Astrocyte of the hippocampus (primary cell): Measurements from ENCODE around the gene TRPC1.
A peak's percentile ranks its signal among the peaks of the same experiment; 100 is the strongest.
"Not testable (repeated sequence)": the region's sequence is repeated elsewhere in the genome, so short reads cannot be mapped to it uniquely, and the experiment has no call there.

Experiments used
- DNase-seq: peaks from one replicate; pipeline ENCODE4 v3.0.0; 2011; ENCODE audit warnings: low read depth, low spot score

Gene TRPC1

GRCh38 chr3:142723968-142724681 lies at the start of gene TRPC1:
Gene TRPC1, plus strand, starts transcription at chr3:142724034. Its CDS starts 526 bp downstream, at chr3:142724560.
- DNase-seq, result peak; percentile 92

- no peak for DNase-seq
These were observed 47.7 kb upstream of the TRPC1 start for GRCh38 chr3:142676151-142676550.

GRCh38 chr3:142680710-142681109 lies 43.1 kb upstream of the TRPC1 start:
- DNase-seq, result no peak

GRCh38 chr3:142690613-142691012 lies 33.2 kb upstream of the TRPC1 start:
- DNase-seq, result no peak

GRCh38 chr3:142691527-142691926 lies 32.3 kb upstream of the TRPC1 start:
- DNase-seq, result no peak

GRCh38 chr3:142693136-142693853 lies 30.5 kb upstream of the TRPC1 start:
- no peak for DNase-seq

GRCh38 chr3:142694225-142694624 lies 29.6 kb upstream of the TRPC1 start:
- DNase-seq, result no peak

GRCh38 chr3:142705198-142705597 lies 18.6 kb upstream of the TRPC1 start:
- no peak for DNase-seq

GRCh38 chr3:142706321-142707127 lies 17.3 kb upstream of the TRPC1 start:
- no peak for DNase-seq

- DNase-seq, result no peak
These were observed 14.6 kb upstream of the TRPC1 start for GRCh38 chr3:142709207-142709606.

- DNase-seq, result not testable (repeated sequence)
These were observed 9.0 kb upstream of the TRPC1 start for GRCh38 chr3:142714882-142715281.

- DNase-seq, result no peak
These were observed 7.7 kb upstream of the TRPC1 start for GRCh38 chr3:142716102-142716501.

- no peak for DNase-seq
These were observed 218 bp upstream of the TRPC1 start for GRCh38 chr3:142723665-142723967.

- peak; percentile 67 for DNase-seq
These were observed 985 bp downstream of the TRPC1 start for GRCh38 chr3:142724682-142725356.

GRCh38 chr3:142725357-142725739 lies 1.5 kb downstream of the TRPC1 start:
- no peak for DNase-seq

- no peak for DNase-seq
These were observed 2.2 kb downstream of the TRPC1 start for GRCh38 chr3:142726017-142726416.

GRCh38 chr3:142732066-142732465 lies 8.2 kb downstream of the TRPC1 start:
- DNase-seq, result no peak

- DNase-seq, result no peak
These were observed 11.0 kb downstream of the TRPC1 start for GRCh38 chr3:142734834-142735233.

- no peak for DNase-seq
These were observed 11.6 kb downstream of the TRPC1 start for GRCh38 chr3:142735462-142735861.

GRCh38 chr3:142738396-142738795 lies 14.6 kb downstream of the TRPC1 start:
- DNase-seq, result no peak

- no peak for DNase-seq
These were observed 22.8 kb downstream of the TRPC1 start for GRCh38 chr3:142746646-142747045.

GRCh38 chr3:142750531-142750930 lies 26.7 kb downstream of the TRPC1 start:
- not testable (repeated sequence) for DNase-seq
